SK-N-SH (cell line): Measurements from ENCODE around the gene MAP3K5. TPM values are rescaled to one million over a fixed set of nuclear protein-coding genes. Genes with fewer than 3 reads are reported as not detected.
"Not testable (repeated sequence)": the region's sequence is repeated elsewhere in the genome, so short reads cannot be mapped to it uniquely, and the experiment has no call there.

Source experiments
- CTCF ChIA-PET: fragments of 300-600, 350-600 bp; formaldehyde crosslinking; extraction: SDS; loops from one replicate; lab custom pipeline; 2021; lab: Yijun Ruan, JAX
- POLR2A ChIA-PET: fragments of 350-600 bp; sonication (Branson Sonifier 250); formaldehyde crosslinking; extraction: SDS; loops from one replicate; lab custom pipeline; 2020; ENCODE audit warnings: antibody characterized with exemption, inconsistent platforms; lab: Yijun Ruan, JAX
- DNase-seq: peaks from one replicate; pipeline ENCODE4 v3.0.0; 2012
- H2AFZ ChIP-seq: fragments of 200-600 bp; sonication (generic); 2 replicates; pipeline ENCODE4 v1.8.1; 2016; ENCODE audit warnings: antibody characterized with exemption, mild to moderate bottlenecking, low read depth
- H3F3A ChIP-seq: fragments of 200-600 bp; sonication (generic); replicated peaks from 2 replicates; pipeline ENCODE3; 2016; ENCODE audit warnings: antibody characterized with exemption, mild to moderate bottlenecking; ENCODE audit not compliant: insufficient read depth
- H3K27ac ChIP-seq, 2 experiments: fragments of 200-500 bp in 1 of 2; fragments of 200-600 bp in 1 of 2; sonication (Bioruptor generic) in 1 of 2; sonication (generic), shearing (Covaris generic) in 1 of 2; 2 replicates each; pipeline versions ENCODE4 v1.5.1 to v1.6.1; 2014 to 2016; ENCODE audit warnings: low read depth in 2 of 2, inconsistent platforms in 1 of 2, low read length in 1 of 2, mild to moderate bottlenecking in 1 of 2, mixed read lengths in 1 of 2
- H3K27me3 ChIP-seq: fragments of 200-600 bp; sonication (generic), shearing (Covaris generic); 2 replicates; pipeline ENCODE4 v1.6.1; 2016; ENCODE audit warnings: mixed run types; ENCODE audit not compliant: insufficient read depth
- H3K36me3 ChIP-seq, 2 experiments: fragments of 200-500 bp in 1 of 2; fragments of 200-600 bp in 1 of 2; sonication (Bioruptor generic) in 1 of 2; sonication (generic) in 1 of 2; replicated peaks in 1 of 2; 2 replicates each; pipeline versions ENCODE3 to v1.5.1; 2014 to 2016; ENCODE audit warnings: low read length in 1 of 2, mild to moderate bottlenecking in 1 of 2; ENCODE audit not compliant: insufficient read depth in 2 of 2, control insufficient read depth in 1 of 2
- H3K4me1 ChIP-seq, 2 experiments: fragments of 200-500 bp in 1 of 2; fragments of 200-600 bp in 1 of 2; sonication (Bioruptor generic) in 1 of 2; sonication (generic), shearing (Covaris generic) in 1 of 2; 2 replicates each; pipeline versions ENCODE4 v1.5.1 to v1.6.1; 2014 to 2016; ENCODE audit warnings: low read depth in 1 of 2, low read length in 1 of 2, mixed run types in 1 of 2; ENCODE audit not compliant: insufficient read depth in 2 of 2, control insufficient read depth in 1 of 2
- H3K4me2 ChIP-seq: fragments of 200-600 bp; sonication (generic), shearing (Covaris generic); 2 replicates; pipeline ENCODE4 v1.6.1; 2017; ENCODE audit warnings: mixed run types
- H3K4me3 ChIP-seq, 2 experiments: fragments of 200-500 bp in 1 of 2; fragments of 200-600 bp in 1 of 2; sonication (Bioruptor generic) in 1 of 2; sonication (generic), shearing (Covaris generic) in 1 of 2; 2 replicates each; pipeline versions ENCODE4 v1.5.1 to v1.8.1; 2014 to 2016; ENCODE audit warnings: low read depth in 2 of 2, inconsistent platforms in 1 of 2, low read length in 1 of 2, mild to moderate bottlenecking in 1 of 2, mixed read lengths in 1 of 2, moderate library complexity in 1 of 2
- H3K79me2 ChIP-seq: fragments of 200-600 bp; sonication (generic); 2 replicates; pipeline ENCODE4 v1.8.1; 2017; ENCODE audit warnings: mild to moderate bottlenecking; ENCODE audit not compliant: insufficient read depth
- H3K9ac ChIP-seq: fragments of 200-600 bp; sonication (generic); 2 replicates; pipeline ENCODE4 v1.6.1; 2017; ENCODE audit warnings: mixed run types
- H3K9me2 ChIP-seq: fragments of 200-600 bp; sonication (generic); 2 replicates; pipeline ENCODE4 v1.6.1; 2017; ENCODE audit warnings: mixed run types
- H3K9me3 ChIP-seq: fragments of 200-600 bp; sonication (generic); 2 replicates; pipeline ENCODE4 v1.6.1; 2017; ENCODE audit warnings: mixed run types, mild to moderate bottlenecking, moderate library complexity
- H4K20me1 ChIP-seq: fragments of 200-600 bp; sonication (generic); 2 replicates; pipeline ENCODE4 v1.6.1; 2017; ENCODE audit warnings: mild to moderate bottlenecking, mixed run types; ENCODE audit not compliant: insufficient read depth
- ELF1 ChIP-seq: IDR thresholded peaks from 2 replicates; pipeline ENCODE4 v1.4.0; 2012
- EP300 ChIP-seq, 2 experiments: IDR thresholded peaks; 2 replicates each; pipeline versions ENCODE4 v1.4.0 to v1.6.1; 2012; ENCODE audit warnings: borderline replicate concordance in 1 of 2, low read depth in 1 of 2, low read length in 1 of 2
- FOSL2 ChIP-seq: IDR thresholded peaks from 2 replicates; pipeline ENCODE4 v1.4.0; 2012; ENCODE audit warnings: low read depth, mild to moderate bottlenecking, moderate library complexity, borderline replicate concordance
- GABPA ChIP-seq: IDR thresholded peaks from 2 replicates; pipeline ENCODE4 v1.4.0; 2012; ENCODE audit warnings: low read depth, mild to moderate bottlenecking
- JUND ChIP-seq: IDR thresholded peaks from 2 replicates; pipeline ENCODE4 v1.4.0; 2012
- MEF2A ChIP-seq: IDR thresholded peaks from 2 replicates; pipeline ENCODE4 v1.4.0; 2012; ENCODE audit warnings: low read depth, borderline replicate concordance
- SMC3 ChIP-seq: IDR thresholded peaks from 2 replicates; pipeline ENCODE4 v1.6.1; 2012; ENCODE audit warnings: low read depth, low read length, improper control_type of control experiment
- TCF12 ChIP-seq: IDR thresholded peaks from 2 replicates; pipeline ENCODE4 v1.4.0; 2012
- WGBS: methylation state at CpG from one replicate; pipeline ENCODE4 v1.1.6; 2017; ENCODE audit warnings: low lambda C conversion rate; 5-methylcytosine and 5-hydroxymethylcytosine counted together
- polyA plus RNA-seq, 3 experiments: library from polyadenylated mRNA; depleted of rRNA; stranded (reverse); fragments of >200 nt; gene quantifications; 2 replicates each; pipeline ENCODE4 v1.2.3, GENCODE V29; 2012
- TF ChIP-seq, protein P1 (sequence below): fragments of 200-600 bp; sonication (generic); IDR thresholded peaks from 2 replicates; pipeline ENCODE4 v1.6.1; 2017; ENCODE audit warnings: antibody characterized with exemption, mild to moderate bottlenecking, moderate library complexity
- TF ChIP-seq, protein P2 (sequence below): fragments of 150-350 bp; IDR thresholded peaks from 2 replicates; pipeline ENCODE4 v1.6.1; 2016; ENCODE audit warnings: mild to moderate bottlenecking, low read depth, low read length
- TF ChIP-seq, protein P3 (sequence below): IDR thresholded peaks from 2 replicates; pipeline ENCODE4 v1.4.0; 2012; ENCODE audit warnings: low read depth, borderline replicate concordance

MAP3K5 gene
- polyA plus RNA-seq, 1 of the 3 experiments (the other 2 are of a cell fraction) = 1.4 TPM

DNA sequence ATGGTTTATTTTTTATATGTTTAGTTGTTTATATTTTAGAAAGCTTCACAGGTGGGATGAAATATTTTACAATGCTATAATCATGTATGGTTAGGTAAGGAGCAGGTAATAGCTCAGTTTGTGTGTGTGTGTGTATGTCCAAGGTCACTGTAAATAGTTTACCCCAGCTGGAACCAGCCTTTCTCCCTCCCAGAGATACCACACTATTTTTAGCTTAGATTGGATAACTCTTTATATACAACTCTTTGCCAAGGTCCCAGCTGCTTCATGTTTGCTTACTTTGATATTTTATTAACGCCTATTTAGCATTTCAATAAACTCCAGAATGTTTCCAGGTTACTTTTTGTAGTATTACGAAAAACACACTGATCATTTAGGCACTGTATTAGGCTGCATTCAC lies 28.3 kb upstream of the MAP3K5 start:
- no peaks in the 10 kb centered on the region for H3K27me3 ChIP-seq
- peaks cover 0 to 5% of the 10 kb centered on the region in 2 experiments; a peak in 1 of 4 replicates for H3K4me1 ChIP-seq
- H3K27ac ChIP-seq = no peak overlapping the region
- H3K9me2 ChIP-seq = no peaks in the 10 kb centered on the region
- peaks cover 5% of the 10 kb centered on the region; the same call in 1 of the 2 replicates for H3K79me2 ChIP-seq
- ChIA-PET CTCF (interaction anchor here (0.9 kb wide), 1 partner anchor 176 kb away, joined by 3 read pairs; no protein-coding TSS in a partner anchor), POLR2A (no interaction called here)
- DNase-seq = no peak
- 66% methylated on average over 2 of the region's 2 CpGs for WGBS
- no peak overlapping the region for H3K9ac ChIP-seq
- H3K9me3 ChIP-seq = no peaks in the 10 kb centered on the region
- H3K4me3 ChIP-seq = no peak overlapping the region
- no peaks in the 10 kb centered on the region for H4K20me1 ChIP-seq
- H3K36me3 ChIP-seq = no peaks in the 10 kb centered on the region
- H2AFZ ChIP-seq = no peak overlapping the region
- H3F3A ChIP-seq = no peaks in the 10 kb centered on the region
- TF ChIP-seq SMC3 (no peak), TCF12 (no peak), FOSL2 (no peak)
- TF ChIP-seq, protein P1, sequence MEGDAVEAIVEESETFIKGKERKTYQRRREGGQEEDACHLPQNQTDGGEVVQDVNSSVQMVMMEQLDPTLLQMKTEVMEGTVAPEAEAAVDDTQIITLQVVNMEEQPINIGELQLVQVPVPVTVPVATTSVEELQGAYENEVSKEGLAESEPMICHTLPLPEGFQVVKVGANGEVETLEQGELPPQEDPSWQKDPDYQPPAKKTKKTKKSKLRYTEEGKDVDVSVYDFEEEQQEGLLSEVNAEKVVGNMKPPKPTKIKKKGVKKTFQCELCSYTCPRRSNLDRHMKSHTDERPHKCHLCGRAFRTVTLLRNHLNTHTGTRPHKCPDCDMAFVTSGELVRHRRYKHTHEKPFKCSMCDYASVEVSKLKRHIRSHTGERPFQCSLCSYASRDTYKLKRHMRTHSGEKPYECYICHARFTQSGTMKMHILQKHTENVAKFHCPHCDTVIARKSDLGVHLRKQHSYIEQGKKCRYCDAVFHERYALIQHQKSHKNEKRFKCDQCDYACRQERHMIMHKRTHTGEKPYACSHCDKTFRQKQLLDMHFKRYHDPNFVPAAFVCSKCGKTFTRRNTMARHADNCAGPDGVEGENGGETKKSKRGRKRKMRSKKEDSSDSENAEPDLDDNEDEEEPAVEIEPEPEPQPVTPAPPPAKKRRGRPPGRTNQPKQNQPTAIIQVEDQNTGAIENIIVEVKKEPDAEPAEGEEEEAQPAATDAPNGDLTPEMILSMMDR = no peak
- TF ChIP-seq, protein P2, sequence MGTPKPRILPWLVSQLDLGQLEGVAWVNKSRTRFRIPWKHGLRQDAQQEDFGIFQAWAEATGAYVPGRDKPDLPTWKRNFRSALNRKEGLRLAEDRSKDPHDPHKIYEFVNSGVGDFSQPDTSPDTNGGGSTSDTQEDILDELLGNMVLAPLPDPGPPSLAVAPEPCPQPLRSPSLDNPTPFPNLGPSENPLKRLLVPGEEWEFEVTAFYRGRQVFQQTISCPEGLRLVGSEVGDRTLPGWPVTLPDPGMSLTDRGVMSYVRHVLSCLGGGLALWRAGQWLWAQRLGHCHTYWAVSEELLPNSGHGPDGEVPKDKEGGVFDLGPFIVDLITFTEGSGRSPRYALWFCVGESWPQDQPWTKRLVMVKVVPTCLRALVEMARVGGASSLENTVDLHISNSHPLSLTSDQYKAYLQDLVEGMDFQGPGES = no peak
- H3K4me2 ChIP-seq = no peak overlapping the region

DNA sequence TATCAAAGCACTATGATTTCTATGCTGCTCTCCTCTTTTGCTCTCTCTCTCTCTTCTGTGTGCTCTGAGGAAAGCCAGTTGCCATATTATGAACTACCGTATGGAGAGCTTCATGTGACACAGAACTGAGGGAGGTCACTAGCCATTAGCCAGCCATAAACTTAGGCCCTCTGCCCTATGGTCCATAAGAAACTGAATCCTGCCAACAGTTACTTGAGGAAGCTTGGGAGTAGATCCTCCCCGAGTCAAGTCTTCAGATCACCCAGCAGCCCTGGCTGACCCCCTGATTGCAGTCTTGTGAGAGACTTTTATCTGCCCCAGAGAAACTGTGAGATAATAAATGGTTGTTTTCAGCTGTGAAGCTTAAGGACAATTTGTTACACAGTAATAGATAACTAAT lies 24.4 kb upstream of the MAP3K5 start:
- Histone ChIP-seq H4K20me1 (no peaks in the 10 kb centered on the region), H3K4me1 (no peaks in the 10 kb centered on the region), H3K9me2 (no peaks in the 10 kb centered on the region), H3K9ac (no peak overlapping the region), H2AFZ (no peak overlapping the region), H3K27ac (no peak overlapping the region), H3K79me2 (no peaks in the 10 kb centered on the region), H3K9me3 (no peaks in the 10 kb centered on the region), H3F3A (no peaks in the 10 kb centered on the region), H3K36me3 (no peaks in the 10 kb centered on the region), H3K27me3 (no peaks in the 10 kb centered on the region), H3K4me2 (no peak overlapping the region), H3K4me3 (no peak overlapping the region)
- POLR2A ChIA-PET = no interaction called here
- DNase-seq = no peak
- TF ChIP-seq, protein P2 = no peak
- TF ChIP-seq JUND = no peak
- TF ChIP-seq GABPA = no peak
- TF ChIP-seq, protein P3, sequence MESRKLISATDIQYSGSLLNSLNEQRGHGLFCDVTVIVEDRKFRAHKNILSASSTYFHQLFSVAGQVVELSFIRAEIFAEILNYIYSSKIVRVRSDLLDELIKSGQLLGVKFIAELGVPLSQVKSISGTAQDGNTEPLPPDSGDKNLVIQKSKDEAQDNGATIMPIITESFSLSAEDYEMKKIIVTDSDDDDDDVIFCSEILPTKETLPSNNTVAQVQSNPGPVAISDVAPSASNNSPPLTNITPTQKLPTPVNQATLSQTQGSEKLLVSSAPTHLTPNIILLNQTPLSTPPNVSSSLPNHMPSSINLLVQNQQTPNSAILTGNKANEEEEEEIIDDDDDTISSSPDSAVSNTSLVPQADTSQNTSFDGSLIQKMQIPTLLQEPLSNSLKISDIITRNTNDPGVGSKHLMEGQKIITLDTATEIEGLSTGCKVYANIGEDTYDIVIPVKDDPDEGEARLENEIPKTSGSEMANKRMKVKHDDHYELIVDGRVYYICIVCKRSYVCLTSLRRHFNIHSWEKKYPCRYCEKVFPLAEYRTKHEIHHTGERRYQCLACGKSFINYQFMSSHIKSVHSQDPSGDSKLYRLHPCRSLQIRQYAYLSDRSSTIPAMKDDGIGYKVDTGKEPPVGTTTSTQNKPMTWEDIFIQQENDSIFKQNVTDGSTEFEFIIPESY = no peak
- TF ChIP-seq ELF1 = no peak
- TF ChIP-seq MEF2A = no peak
- TF ChIP-seq EP300 (IDR thresholded peaks at IDR 0.05; ENCODE audit: borderline replicate concordance in 1 of 2, low read depth in 1 of 2, low read length in 1 of 2) = no peak
- 33% methylated on average over 2 of the region's 2 CpGs for WGBS
- CTCF ChIA-PET = no interaction called here

DNA sequence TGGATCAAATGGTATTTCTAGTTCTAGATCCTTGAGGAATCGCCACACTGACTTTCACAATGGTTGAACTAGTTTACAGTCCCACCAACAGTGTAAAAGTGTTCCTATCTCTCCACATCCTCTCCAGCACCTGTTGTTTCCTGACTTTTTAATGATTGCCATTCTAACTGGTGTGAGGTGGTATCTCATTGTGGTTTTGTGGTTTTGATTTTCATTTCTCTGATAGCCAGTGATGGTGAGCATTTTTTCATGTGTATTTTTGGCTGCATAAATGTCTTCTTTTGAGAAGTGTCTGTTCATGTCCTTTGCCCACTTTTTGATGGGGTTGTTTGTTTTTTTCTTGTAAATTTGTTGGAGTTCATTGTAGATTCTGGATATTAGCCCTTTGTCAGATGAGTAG lies 23.3 kb upstream of the MAP3K5 start:
- H3K27me3 ChIP-seq, H3K4me1 ChIP-seq, H4K20me1 ChIP-seq, H3K4me3 ChIP-seq, H3K79me2 ChIP-seq, H2AFZ ChIP-seq, H3K4me2 ChIP-seq, H3K36me3 ChIP-seq, H3K27ac ChIP-seq, CTCF ChIA-PET, H3K9me2 ChIP-seq, POLR2A ChIA-PET, H3K9me3 ChIP-seq, H3K9ac ChIP-seq, H3F3A ChIP-seq, DNase-seq: not testable (repeated sequence)
- WGBS = 44% methylated on average over 1 of the region's 1 CpG
